Measurements from ENCODE around the gene DEPDC5.
"Not testable (repeated sequence)": the region's sequence is repeated elsewhere in the genome, so short reads cannot be mapped to it uniquely, and the experiment has no call there.

The DEPDC5 gene

DNA sequence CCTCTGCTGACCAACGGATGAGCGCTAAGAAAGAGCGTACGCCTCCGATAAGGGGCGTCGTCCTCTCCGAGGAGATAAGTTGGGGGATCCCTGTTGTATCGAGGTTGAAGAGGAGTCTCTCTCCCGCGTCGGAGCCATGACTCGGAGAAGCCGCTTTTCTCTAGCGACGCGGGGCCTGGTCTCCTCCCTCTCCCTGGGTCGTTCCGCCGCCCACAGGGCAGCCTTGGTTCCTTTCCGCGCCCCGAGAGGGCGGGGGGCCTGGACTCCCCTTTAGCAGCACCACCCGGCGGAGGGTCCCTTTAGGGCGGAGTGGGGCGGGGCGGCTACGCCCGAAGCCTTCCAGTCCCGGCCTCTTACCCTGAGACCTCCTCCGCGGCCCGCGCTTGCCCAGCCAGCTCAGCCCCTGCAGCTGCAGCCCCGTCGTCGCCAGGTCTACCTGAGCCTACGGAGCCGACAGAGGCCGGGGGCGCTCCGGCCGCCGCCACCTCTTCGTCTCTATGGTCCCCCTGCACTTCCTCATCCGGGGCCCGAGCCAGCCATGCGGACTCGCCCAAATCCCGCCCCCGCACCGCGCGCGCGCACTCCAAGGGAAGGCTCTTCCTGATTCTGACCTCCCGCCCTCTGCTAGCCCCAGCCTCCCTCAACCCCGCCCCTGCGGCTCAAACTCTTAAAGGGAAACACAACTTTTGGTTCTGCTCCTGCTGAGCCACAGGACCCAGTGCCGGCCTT lies 4.0 kb upstream of the DEPDC5 start, which contains the start of gene PRR14L:
TSS of gene PRR14L (minus strand) at position 497 of the 729 bp plus-strand sequence. CDS start 11,272 bp downstream, outside the sequence.
- DNase-seq = peak; percentile 96

DNA sequence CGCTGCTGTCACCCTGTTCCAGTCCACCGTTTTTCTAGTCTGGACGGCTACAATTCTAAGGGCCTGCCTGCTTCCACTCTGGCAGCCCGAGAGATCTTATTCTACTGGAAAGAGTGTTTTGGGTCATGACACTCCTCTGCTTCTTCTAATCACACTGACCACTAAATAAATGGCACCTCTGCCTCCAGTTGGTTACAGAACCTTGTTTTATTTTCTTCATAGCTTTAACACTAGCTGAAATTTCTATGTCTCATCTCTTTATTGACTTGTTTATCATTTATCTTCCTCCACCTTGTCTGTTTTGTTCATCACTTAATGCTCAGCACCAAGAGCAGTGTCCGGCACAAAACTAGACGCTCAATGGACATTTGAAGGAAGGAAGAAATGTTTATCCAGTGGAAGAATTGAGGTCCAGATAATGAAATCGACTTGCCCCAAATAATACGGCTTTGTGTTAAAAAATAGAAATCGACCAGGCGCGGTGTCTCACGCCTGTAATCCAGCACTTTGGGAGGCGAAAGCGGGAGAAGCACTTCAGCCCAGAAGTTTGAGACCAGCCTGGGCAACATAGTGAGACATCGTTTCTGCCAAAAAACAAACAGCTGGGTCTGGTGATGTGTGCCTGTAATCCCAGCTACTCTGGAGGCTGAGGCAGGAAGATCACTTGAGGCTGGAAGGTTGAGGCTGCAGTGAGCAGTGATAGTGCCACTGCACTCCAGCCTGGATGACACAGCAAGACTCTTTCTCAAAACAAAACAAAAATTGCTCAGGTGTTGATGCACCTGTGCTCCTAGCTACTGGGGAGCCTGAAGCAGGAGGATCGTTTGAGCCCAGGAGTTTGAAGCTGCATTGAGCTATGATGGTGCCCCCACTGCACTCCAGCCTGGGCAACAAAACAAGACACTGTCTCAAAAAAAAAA lies 3.2 kb upstream of the DEPDC5 start:
- no peak for DNase-seq

DNA sequence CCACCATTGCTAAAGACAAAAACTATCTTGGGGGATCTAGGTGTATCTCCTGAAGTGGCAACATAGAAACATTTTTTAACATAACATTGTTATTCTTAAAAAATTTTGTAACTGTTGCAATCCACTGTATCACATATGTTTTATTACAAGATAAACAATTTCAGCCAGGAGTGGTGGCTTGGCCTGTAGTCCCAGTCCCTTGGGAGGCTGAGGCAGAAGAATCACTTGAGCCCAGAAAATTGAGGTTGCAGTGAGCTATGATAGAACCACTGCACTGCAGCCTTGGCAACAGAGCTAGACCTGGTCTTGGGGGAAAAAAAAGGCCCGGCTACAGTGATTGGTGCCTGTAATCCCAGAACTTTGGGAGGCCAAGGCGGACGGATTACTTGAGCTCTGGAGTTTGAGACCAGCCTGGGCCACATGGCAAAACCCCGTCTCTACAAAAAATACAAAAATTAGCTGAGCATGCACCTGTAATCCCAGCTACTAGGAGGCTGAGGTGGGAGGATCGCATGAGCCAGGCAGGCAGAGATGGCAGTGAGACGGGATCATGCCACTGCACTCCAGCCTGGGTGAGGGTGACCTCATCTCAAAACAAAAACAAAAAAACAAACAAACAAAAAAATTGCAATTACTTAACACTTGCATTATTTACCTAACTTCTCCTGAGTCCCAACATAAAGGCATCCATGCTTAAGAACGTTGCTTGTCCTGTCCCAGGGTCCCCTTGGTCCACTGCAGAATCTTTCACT lies 1.5 kb upstream of the DEPDC5 start:
- DNase-seq = no peak

GRCh38 chr22:31753005-31753633 lies 700 bp upstream of the DEPDC5 start:
- DNase-seq = peak; percentile 79

DNA sequence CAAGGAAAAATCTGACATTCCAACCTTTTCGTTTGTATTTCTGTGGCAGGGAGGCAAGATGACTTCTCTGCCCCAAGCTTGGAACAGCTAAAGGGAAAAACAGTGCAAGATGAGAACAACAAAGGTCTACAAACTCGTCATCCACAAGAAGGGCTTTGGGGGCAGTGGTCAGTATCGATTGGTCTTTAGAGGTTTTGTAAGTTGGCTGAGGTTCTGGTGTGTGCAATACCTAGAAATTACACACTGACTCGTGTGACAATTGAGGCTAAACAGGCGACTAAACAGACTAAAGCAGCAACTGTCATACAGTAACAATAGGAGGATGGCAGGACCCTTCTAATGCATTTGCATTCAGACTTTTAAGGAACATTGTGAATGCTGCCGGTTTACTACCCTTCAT lies 994 bp downstream of the DEPDC5 start:
- no peak for DNase-seq

DNA sequence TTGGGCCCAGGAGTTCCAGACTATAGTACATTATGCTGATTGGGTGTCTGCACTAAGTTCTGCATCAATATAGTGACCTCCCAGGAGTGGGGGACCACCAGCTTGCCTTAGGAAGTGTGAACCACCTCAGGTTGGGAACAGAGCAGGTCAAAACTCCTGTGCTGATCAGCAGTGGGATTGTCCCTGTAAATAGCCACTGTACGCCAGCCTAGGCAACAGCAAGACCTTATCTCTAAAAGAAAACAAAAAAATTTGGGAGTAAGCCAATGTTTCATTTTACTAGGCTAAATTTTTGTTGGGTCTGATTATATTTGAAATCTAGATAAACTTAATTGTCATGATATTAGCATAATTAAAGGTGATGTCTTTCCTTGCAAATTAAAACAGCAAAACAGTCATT lies 3.4 kb downstream of the DEPDC5 start:
- DNase-seq = no peak

DNA sequence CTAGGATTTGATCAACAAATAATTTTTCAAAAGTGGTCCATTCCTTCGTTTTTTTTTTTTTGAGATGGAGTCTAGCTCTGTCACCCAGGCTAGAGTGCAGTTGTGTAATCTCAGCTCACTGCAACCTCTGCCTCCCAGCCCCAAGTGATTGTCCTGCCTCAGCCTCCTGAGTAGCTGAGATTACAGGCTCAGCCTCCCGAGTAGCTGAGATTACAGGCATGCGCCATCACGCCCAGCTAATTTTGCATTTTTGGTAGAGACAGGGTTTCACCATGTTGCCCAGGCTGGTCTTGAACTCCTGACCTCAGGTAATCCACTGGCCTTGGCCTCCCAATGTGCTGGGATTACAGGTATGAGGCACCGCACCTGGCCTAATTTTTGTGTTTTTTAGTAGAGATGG lies 5.0 kb downstream of the DEPDC5 start:
- DNase-seq = not testable (repeated sequence)

DNA sequence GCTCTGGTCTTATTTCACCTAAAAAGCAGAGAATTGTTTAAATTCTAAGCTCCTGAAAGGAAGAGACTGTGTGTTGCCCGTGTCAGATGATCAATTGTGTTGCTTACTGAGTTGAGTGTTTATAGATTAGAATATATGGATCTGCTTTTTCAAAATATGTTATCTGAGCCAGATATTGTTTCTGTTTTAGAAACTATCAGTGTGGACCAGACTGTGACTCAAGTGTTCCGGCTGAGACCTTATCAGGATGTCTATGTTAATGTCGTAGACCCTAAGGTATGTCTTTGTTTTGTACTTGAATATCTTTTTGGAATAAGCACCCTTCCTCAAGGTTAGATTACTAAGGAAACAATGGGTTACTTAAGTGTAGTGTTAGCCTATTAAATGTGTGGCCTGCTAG lies 11.0 kb downstream of the DEPDC5 start:
- no peak for DNase-seq

- no peak for DNase-seq
Observed at GRCh38 chr22:31768422-31769059, 14.7 kb downstream of the DEPDC5 start.

- DNase-seq = no peak
Observed at GRCh38 chr22:31773416-31773815, 19.6 kb downstream of the DEPDC5 start.

DNA sequence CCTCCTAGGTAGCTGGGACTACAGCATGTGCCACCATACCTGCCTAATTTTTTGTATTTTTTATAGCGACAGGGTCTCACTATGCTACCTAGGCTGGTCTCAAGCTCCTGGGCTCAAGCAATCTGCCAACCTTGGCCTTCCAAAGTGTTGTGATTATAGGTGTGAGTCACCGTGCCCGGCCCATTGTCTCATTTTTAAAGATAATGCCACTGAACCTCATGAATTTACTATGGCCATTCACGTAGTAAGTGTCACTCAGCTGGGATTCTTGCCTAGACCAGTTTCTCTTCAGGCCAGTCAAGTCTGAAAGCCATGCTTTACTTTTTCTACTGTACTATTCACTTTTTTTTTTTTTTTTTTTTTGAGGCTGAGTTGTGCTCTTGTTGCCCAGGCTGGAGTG lies 22.4 kb downstream of the DEPDC5 start:
- DNase-seq = no peak

DNA sequence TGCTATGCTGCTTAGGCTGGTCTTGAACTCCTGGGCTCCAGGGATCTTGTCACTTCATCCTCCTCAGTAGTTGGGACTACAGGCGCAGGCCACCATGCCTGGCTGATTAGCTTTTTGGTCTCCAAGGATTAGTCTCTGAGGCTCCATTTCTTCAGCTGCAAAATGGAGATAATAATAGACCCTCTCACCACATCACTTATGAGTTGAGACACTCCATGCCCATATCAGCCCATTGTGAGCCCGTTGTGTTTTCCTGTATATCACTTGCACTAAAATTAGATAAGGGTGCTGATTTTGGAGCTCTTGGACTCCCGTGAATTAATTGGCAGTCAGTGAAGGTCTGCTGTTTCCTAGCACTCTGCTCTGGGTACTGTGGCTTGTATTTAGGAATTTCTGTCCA lies 36.0 kb downstream of the DEPDC5 start:
- no peak for DNase-seq

DNA sequence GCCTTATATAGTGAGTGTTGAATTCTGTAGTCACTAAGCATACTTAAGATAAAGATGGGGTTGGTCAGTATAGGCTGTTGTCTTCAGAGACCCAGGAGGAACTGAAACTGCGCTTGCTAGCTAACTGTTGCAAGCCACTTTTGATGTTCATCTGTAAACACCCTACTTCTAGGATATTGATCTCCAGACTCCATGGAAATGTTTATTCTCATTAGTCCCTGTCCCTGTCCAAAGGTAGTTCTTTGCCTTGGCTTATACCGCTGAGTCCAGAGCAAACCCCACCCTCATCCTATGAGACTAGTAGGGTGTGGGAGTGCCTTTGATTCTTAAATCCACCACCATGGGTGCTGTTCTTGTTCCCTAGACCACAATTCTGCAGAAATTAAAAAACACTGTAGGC lies 36.4 kb downstream of the DEPDC5 start:
- DNase-seq = no peak

DNA sequence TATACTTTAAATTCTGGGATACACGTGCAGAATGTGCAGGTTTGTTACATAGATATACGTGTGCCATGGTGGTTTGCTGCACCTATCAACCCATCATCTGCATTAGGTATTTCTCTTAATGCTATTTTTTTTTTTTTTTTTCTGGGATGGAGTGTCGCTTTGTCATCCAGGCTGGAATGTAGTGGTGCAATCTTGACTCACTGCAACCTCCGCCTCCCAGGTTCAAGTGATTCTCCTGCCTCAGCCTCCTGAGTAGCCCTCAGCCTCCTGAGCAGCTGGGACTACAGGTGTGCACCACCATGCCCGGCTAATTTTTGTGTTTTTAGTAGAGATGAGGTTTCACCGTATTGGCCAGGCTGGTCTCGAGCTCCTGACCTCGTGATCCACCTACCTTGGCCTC lies 45.5 kb downstream of the DEPDC5 start:
- DNase-seq = not testable (repeated sequence)

DNA sequence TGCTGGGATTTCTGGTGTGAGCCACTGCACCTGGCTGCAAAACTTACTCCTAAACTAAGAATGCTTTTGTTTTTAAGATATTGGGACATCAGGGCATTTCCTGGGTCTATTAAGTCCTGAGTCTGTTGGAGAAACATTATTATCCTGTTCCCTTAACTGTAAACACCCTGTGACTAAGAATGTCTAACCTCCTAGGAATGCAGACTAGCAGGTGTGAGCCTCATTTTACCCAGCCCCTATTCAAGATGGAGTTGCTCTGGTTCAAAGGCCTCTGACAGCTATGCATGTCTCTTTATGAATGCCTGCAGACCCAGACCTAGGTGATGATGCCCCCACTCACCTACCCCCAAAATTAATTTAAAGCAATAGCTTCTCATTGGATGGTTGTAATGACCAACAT lies 46.2 kb downstream of the DEPDC5 start:
- DNase-seq = no peak

GRCh38 chr22:31800861-31801260 lies 47.0 kb downstream of the DEPDC5 start:
- not testable (repeated sequence) for DNase-seq

- no peak for DNase-seq
Observed at GRCh38 chr22:31802575-31802974, 48.8 kb downstream of the DEPDC5 start.

GRCh38 chr22:31806751-31807150 lies 52.9 kb downstream of the DEPDC5 start:
- no peak for DNase-seq

- DNase-seq = peak; percentile 77
Observed at GRCh38 chr22:31812977-31813605, 59.3 kb downstream of the DEPDC5 start.

- DNase-seq = not testable (repeated sequence)
Observed at GRCh38 chr22:31813898-31814297, 60.1 kb downstream of the DEPDC5 start.

DNA sequence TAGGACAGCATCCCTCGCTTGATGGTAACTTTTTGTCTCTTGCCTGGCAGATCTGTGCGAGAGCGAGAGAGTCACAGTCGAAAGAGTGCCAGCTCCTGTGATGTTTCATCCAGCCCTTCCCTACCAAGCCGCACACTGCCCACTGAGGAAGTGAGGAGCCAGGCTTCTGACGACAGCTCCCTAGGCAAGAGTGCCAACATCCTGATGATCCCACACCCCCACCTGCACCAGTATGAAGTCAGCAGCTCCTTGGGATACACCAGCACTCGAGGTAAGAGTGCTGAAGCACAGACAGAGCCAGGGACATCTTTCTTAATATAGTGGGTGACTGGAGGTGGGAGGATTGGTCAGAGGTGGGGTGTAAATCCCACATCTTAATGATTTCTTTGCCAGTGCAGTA lies 61.1 kb downstream of the DEPDC5 start:
- no peak for DNase-seq

DNA sequence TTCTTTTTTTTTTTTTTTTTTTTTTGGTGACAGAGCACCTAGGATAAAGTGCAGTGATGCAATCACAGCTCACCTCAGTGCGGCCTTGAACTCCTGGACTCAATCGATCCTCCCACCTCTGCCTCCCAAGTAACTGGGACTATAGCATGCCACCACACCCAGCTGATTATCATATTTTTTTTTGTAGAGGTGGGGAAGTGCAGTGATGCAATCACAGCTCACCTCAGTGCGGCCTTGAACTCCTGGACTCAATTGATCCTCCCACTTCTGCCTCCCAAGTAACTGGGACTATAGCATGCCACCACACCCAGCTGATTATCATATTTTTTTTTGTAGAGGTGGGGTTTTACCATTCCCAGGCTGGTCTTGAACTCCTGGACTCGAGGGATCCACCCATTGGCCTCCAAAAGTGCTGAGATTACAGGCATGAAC lies 61.6 kb downstream of the DEPDC5 start:
- DNase-seq = not testable (repeated sequence)
